NCI-H446 treated with DMSO at 0.1 percent for 48 hours (cell line): ENCODE data around the gene SPATA24.
"Not testable (repeated sequence)": the region's sequence is repeated elsewhere in the genome, so short reads cannot be mapped to it uniquely, and the experiment has no call there.

ENCODE experiments used
- DNase-seq: peaks from one replicate; lab custom pipeline; 2025; lab: John Stamatoyannopoulos, UW

The SPATA24 gene

GRCh38 chr5:139416651-139417050, 12.8 kb upstream of the SPATA24 start:
- DNase-seq, result no peak

GRCh38 chr5:139415869-139416268, 12.0 kb upstream of the SPATA24 start:
- DNase-seq, result no peak

GRCh38 chr5:139415221-139415861, 11.5 kb upstream of the SPATA24 start:
- DNase-seq, result peak; percentile 64

GRCh38 chr5:139414581-139415130, 10.8 kb upstream of the SPATA24 start:
- no peak for DNase-seq

GRCh38 chr5:139413963-139414362, 10.1 kb upstream of the SPATA24 start:
- no peak for DNase-seq

GRCh38 chr5:139413153-139413552, 9.3 kb upstream of the SPATA24 start:
- DNase-seq, result no peak

GRCh38 chr5:139410993-139411828, 7.3 kb upstream of the SPATA24 start:
- DNase-seq, result no peak

- DNase-seq, result no peak
These were observed 6.5 kb upstream of the SPATA24 start for GRCh38 chr5:139410121-139410992.

- DNase-seq, result not testable (repeated sequence)
These were observed 5.2 kb upstream of the SPATA24 start for GRCh38 chr5:139409116-139409515.

- no peak for DNase-seq
These were observed 4.3 kb upstream of the SPATA24 start for GRCh38 chr5:139408191-139408590.

GRCh38 chr5:139407517-139407916, 3.6 kb upstream of the SPATA24 start:
- no peak for DNase-seq

GRCh38 chr5:139406963-139407362, 3.1 kb upstream of the SPATA24 start:
- DNase-seq, result no peak

- DNase-seq, result no peak
These were observed 573 bp upstream of the SPATA24 start for GRCh38 chr5:139404484-139404840.

GRCh38 chr5:139403418-139403786, 487 bp downstream of the SPATA24 start:
- DNase-seq, result no peak

- DNase-seq, result no peak
These were observed 1.2 kb downstream of the SPATA24 start for GRCh38 chr5:139402561-139403158.

GRCh38 chr5:139401546-139401945, 2.3 kb downstream of the SPATA24 start:
- no peak for DNase-seq

GRCh38 chr5:139399501-139400121, 4.3 kb downstream of the SPATA24 start:
- no peak for DNase-seq

GRCh38 chr5:139397921-139398320, 6.0 kb downstream of the SPATA24 start:
- DNase-seq, result no peak

GRCh38 chr5:139396691-139397090, 7.2 kb downstream of the SPATA24 start:
- no peak for DNase-seq

GRCh38 chr5:139395844-139396640, 7.8 kb downstream of the SPATA24 start:
- no peak for DNase-seq
